HG03439 (cell line): ENCODE measurements around the gene REEP3.
A peak's percentile ranks its signal among the peaks of the same experiment; 100 is the strongest.
"Not testable (repeated sequence)": the region's sequence is repeated elsewhere in the genome, so short reads cannot be mapped to it uniquely, and the experiment has no call there.

Experiments
- ATAC-seq: cut with Tn5 transposase; IDR thresholded peaks from one replicate; pipeline ENCODE4 v1.9.1; 2021; ENCODE audit warnings: mild to moderate bottlenecking, moderate library complexity; ENCODE audit not compliant: unreplicated experiment

REEP3 gene

DNA sequence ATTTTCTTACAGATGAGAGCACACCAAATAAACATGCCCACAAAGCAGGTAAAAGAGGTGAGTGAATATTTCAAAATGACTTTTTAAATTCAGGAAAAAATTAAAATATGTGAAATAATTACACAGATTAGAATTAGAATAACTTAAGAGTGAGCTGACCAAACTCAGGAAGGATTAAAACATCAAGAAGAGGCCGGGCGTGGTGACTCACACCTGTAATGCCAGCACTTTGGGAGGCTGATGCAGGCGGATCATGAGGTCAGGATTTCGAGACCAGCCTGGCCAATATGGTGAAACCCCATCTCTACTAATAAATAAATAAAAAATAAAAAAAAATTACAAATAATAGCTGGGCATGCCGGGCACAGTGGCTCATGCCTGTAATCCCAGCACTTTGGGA, 140.1 kb downstream of the REEP3 start:
- ATAC-seq = no peak

DNA sequence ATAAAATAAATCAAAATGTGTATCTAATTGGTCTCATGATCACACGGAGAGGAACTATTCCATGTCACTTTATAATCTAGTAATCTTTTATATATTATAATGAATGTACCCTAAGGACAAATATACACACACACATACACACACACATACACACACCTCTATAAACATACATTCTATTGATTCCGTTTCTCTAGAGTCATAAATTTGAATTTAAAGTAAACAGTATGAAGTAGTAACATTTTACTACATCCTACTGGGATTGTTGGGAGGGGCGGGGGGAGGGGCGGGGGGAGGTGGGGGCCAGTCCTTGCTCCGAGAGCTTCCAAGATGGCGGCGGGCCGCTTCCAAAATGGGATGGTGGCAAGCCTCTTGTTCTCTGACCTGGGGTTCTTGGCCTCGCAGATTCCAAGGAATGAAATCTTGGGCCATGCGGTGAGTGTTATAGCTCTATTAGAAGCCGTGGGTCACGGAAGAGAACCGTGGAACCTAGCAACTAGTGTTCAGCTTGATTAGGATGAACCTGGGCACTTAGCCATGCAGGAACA, 143.2 kb downstream of the REEP3 start:
- no peak for ATAC-seq

GRCh38 chr10:63665006-63665580, 143.9 kb downstream of the REEP3 start:
- not testable (repeated sequence) for ATAC-seq

GRCh38 chr10:63665670-63666134, 144.5 kb downstream of the REEP3 start:
- ATAC-seq = no peak

GRCh38 chr10:63666836-63667383, 145.7 kb downstream of the REEP3 start:
- ATAC-seq = peak; percentile 83

- no peak for ATAC-seq
Observed at GRCh38 chr10:63667596-63668480, 146.6 kb downstream of the REEP3 start.

DNA sequence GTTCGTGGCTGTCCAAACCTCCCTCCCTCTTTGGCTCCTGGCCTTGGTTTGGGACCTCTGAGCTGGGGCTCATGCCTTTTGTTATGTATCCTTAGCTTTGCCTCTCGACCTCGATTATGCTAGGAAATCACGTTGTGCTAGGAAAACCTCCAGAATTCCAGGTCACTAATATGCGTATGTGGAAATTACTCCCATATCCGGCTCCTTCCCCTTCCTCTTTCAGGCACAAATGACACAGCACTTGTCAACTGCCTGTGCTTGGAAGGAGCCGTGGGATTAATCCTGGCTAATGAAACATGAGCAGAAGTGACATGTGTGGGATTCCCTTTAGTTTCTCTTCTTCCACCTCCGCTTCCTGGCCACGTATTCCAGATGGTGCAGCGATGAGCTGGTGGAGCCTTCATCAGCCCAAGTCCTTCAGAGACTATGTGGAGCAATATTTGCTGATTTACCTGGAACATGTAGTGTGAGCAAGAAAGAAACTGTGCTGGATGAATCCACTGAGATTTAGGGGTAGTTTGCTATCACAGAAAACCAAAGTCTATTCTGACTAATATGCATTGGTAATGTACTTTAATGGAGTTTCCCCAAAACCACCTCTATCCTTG, 149.2 kb downstream of the REEP3 start:
- no peak for ATAC-seq

DNA sequence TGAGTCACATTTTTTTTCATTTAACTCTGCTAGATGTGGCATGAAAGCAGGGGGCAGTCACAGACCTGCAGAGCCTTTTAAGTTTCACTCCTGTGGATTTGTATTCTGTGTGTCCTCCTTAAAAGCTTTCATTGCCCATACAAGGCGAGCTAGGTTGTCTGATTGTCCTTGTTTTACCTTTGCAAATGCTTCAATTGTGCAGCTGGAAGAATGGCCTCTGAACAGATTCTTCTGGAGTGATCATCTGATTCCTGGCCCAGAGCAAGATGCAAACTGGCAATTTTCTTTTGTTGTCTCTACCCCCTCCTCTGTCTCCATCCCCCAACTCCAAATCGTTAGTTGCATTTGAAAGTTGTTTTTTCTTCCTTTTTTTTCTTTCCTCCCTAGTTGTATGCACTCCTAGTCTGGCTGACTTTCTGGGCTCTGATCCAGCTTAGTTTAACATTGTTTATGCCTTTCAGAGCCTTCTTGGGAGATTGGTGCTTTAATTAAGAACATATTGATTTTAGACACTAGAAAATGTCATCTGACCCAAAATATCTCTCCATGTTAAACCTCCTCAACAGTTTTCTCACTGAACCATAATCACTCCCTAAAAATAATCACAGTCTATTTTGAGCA, 150.2 kb downstream of the REEP3 start:
- ATAC-seq = no peak

- no peak for ATAC-seq
Observed at GRCh38 chr10:63672491-63672890, 151.3 kb downstream of the REEP3 start.

- no peak for ATAC-seq
Observed at GRCh38 chr10:63673246-63673645, 152.0 kb downstream of the REEP3 start.

DNA sequence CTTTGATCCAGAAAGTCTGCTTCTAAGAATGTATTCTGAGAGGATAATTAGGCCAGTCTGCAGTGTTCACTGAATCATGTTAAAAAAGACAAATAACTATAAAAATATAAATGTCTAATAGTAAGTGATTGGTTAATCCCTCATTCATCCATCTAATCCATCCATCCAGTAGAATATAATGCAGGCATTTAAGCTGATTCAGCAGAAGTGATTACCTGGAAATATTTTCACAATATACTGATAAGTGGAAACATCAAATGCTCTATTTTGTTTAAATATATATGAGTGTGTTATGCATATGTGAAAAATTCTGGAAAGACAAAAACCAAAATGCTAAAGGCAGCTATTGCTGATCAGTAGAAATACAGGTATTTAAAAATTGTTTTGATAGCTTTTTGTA, 152.6 kb downstream of the REEP3 start:
- no peak for ATAC-seq
